HG03280 (cell line): ENCODE results near the gene SYNPO.

ENCODE experiments used
- ATAC-seq: cut with Tn5 transposase; IDR thresholded peaks from one replicate; pipeline ENCODE4 v1.9.1; 2021; ENCODE audit warnings: mild to moderate bottlenecking, moderate library complexity; ENCODE audit not compliant: unreplicated experiment

Gene SYNPO, protein sequence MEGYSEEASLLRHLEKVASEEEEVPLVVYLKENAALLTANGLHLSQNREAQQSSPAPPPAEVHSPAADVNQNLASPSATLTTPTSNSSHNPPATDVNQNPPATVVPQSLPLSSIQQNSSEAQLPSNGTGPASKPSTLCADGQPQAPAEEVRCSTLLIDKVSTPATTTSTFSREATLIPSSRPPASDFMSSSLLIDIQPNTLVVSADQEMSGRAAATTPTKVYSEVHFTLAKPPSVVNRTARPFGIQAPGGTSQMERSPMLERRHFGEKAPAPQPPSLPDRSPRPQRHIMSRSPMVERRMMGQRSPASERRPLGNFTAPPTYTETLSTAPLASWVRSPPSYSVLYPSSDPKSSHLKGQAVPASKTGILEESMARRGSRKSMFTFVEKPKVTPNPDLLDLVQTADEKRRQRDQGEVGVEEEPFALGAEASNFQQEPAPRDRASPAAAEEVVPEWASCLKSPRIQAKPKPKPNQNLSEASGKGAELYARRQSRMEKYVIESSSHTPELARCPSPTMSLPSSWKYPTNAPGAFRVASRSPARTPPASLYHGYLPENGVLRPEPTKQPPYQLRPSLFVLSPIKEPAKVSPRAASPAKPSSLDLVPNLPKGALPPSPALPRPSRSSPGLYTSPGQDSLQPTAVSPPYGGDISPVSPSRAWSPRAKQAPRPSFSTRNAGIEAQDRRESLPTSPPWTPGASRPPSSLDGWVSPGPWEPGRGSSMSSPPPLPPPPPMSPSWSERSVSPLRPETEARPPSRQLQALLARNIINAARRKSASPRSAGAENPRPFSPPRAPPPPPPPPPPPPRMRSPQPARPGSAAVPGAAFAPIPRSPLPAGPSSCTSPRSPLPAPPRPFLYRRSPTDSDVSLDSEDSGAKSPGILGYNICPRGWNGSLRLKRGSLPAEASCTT

DNA sequence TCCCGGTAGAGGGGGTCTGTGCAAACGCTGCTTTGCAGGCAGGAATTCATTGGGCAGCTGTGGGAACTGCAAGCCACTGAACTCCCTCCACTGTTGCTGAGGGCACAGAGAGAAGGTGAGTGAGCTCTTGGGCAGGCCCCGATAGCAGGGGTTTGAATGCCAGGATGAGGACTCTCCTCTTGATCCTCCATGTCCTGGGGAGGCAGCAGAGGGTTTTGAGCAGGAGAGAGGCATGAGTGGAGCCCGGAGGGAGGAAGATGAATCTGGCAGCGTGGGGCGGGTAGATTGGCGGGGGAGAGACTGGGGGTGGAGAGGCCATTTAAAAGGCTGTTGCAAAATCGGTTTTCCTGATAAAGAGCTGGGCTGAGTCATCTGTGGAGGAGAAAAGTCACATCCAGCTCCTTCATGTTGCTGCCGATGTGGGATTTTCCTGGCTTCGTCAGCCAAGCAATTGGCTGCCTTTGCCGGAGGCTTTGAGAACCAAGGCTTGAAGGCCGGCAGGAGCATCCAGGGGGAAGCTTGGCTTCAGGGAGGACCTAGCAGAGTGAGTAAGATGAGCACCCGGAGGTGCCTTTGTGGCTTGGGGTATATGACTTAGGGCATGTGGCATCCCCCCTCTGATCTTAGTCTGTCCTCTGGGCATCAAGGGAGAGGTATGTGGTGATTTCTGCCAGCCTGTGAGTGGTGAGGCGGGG is at the start of gene SYNPO:
Gene SYNPO (plus strand): TSS at position 350 of the 695 bp plus-strand sequence. CDS start 7,616 bp downstream, outside the sequence.
- no peak for ATAC-seq

GRCh38 chr5:150590979-150591695 is 49.3 kb upstream of the SYNPO start:
- ATAC-seq: no peak

DNA sequence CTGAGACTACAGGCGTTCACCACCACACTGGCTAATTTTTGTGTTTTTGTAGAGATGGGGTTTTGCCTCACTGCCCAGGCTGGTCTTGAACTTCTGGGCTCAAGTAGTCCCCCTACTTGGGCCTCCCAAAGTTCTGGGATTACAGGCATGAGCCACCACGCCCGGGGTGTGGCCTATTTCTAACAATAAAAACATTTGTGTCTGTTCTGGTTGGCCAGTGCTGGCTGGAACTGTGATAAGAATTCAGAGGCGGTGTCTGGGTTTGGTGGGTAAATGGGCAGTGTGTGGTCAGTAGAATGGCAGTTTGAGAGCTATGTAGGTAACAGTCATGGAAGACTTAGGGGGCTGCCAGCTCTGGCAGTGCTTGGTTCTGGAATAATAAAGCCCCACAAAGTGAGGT is 46.9 kb upstream of the SYNPO start:
- no peak for ATAC-seq

GRCh38 chr5:150593996-150594395 is 46.5 kb upstream of the SYNPO start:
- ATAC-seq: no peak

DNA sequence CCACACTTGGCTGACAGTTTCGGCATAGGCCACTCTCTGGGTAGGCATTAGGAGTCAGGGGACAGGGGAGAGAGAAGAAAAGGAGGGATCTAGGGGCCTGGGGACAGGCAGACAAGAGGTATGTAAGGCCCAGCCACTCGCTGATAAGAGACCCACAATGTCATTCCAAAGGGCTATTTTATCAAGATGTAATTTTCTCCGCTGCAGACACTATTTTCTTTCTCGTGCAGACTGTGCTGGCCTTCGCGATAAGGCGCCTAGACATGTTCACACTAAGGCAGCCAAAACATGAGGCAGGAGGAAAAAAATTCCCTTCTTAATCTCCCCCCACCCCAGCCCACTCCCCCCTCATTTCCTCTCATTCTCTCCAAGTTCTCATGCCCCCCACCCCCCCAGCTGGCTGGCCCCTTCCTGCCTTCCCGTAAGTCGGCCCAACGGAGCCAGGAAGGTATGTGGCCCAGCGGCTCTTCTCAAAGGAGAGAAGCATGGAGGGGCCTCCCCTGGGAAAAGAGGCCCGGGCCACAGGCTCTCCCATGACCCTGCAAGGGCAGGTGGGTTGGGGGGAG is 44.9 kb upstream of the SYNPO start:
- ATAC-seq: no peak

DNA sequence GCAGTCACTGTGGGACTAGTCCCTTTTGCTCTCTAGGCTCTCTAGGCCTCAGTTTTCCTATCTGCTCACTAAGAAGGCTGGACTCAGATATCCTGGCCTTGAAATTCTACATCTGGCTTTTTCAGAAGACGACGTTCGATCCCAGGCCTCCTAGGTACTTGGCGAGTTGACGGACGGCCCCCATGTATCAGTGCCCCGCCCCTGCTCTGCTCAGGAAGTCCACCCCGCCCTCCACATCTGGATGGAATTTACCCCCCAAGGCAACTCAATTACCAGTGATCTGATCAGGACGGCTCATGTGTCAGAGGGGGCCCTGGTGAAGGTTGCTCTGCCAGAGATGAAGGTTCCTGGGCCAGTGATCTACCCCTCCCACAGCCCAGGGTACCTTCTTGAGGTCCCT is 44.1 kb upstream of the SYNPO start:
- ATAC-seq: no peak

DNA sequence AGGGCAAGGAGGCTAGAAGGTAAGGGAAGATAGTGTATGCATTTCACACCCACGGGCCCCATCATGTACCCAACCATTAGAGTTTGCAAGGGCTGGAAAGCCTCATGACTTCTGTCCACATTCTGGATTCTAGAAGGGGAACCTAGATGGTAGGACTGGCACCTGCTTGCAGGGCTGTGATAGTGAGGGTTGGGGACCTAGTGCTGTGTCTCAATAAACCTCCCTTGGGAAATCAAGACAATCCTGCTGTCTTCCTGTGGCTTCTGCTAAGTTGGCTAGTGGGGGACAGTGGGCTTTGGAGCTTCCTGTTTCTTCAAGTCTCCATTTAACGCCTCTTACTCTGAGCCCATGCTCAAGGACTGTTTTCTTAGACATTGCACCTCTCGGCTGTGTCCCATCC is 43.6 kb upstream of the SYNPO start:
- ATAC-seq: no peak

GRCh38 chr5:150598006-150598405 is 42.5 kb upstream of the SYNPO start:
- ATAC-seq: no peak

GRCh38 chr5:150598821-150599273 is 41.6 kb upstream of the SYNPO start:
- ATAC-seq: no peak

GRCh38 chr5:150599281-150599680 is 41.2 kb upstream of the SYNPO start:
- no peak for ATAC-seq

DNA sequence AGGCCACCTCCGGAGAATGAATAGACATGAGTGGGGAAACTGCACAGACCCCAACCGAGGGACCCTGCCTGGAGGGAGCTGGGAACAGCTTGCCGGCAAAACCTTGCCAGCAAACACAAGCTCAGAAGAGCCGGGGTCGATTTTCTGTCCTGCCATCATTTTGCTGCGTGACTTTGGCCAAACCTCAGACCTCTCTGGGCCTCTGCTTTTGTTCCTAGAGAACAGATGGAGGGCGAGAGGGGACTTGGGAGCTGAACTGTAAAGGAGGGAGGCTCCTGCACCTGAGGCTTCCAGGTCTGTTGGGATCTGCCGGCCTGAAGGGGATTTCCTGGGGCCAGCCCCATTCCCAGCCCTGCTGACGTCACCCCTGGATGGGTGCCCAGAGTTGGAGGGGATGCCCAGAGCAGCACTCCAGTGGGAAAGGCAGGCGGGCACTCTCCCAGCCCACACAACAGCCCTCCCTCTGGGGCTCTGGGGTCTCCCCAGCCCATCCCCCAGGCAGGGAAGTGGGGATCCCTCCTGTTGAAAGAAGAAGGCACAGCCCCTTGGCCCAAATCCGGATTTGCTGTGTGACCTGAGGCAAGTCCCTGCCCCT is 40.4 kb upstream of the SYNPO start:
- no peak for ATAC-seq

GRCh38 chr5:150600616-150601490 is 39.6 kb upstream of the SYNPO start:
- ATAC-seq: no peak

DNA sequence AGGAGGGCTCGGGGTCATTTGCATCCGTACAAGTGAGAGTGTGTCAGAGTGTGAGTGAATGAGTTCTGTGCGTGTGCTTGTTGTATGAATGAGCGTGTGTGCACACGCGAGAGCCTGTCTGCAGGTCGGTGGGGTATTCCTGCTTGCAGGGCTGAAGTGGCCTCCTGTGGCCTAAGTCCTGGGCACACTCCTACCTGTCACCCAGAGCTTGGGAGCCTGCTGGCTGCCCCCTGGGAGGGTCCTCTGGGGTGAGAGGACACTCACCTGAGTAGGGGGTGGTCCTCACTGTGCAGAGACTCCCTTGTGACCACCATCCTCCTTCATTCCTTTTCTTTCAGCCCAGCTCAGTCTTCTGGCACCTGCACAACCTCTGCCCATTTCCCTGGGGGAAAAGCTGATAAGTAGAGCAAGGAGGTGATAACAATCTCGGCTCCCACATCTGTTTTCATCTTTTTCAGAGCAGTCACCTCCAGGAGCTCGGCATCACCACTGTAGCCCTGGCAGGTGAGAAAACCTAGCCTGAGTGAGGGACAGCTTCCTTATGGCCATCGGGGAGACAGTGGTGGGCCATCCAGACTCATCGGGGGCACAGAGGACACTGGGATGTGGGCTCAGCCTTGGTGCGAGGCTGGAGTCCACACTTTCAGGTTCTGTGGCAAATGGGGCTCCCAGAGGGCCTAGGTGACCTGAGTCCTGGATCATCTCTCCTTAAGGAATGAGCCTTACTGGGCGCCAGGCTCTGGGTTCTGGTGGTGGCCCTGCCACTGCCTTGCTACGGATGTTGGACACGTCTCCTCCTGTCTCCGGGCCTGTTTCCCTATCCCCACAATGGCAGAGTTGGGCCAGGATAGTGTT is 38.7 kb upstream of the SYNPO start:
- no peak for ATAC-seq

DNA sequence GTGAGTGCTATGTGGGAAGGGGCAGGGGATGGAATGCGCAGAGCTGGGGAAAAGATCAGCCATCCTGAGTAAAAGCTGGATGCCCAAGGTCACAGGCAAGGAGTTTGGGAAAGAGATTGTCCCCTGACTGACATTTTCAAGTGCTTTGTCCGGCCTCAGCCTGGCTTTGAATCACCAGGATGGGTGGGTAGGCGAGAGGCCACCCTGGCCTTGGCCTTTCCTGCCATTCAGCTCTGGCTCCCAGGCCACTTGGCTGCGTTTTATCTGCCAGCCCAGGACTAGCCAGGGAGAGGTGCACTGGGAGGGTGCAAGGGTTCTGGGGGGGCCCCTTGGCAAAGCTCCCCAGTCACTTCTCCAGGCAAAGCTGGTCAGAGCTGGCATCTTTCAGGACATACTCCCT is 37.4 kb upstream of the SYNPO start:
- ATAC-seq: no peak

DNA sequence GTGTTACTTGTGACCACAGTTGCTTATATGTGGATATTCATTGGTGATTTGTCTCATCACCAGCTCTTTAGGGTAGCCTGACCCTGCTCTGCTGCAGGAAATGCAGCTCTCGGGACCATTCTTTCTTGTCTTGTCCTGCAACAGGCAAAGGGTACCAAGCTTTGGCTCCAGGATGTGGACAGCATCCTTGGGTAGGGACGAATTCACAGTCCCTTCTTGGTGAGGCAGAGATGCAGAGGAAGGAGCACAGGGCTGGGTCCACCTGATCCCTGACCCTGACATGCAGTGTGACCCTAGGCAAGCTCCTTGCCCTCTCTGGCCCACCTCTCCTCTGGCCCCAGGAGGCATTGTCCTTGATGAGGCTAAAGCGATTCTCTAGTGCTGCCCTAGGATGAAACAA is 37.0 kb upstream of the SYNPO start:
- no peak for ATAC-seq

GRCh38 chr5:150604010-150604409 is 36.5 kb upstream of the SYNPO start:
- no peak for ATAC-seq

- no peak for ATAC-seq
These were observed 35.5 kb upstream of the SYNPO start for GRCh38 chr5:150604894-150605440.

- ATAC-seq: no peak
These were observed 34.9 kb upstream of the SYNPO start for GRCh38 chr5:150605546-150605945.
